ENCODE data around the gene SLC27A4.

- TF ChIP-seq CTCF (IDR thresholded peaks at IDR 0.05) (no peak), POLR2A (IDR thresholded peaks at IDR 0.05) (no peak)
Observed at GRCh38 chr9:128389395-128390149, 49.2 kb downstream of the SLC27A4 start.
